ENCODE data around the gene KRTAP10-4. TPM values are rescaled to one million over a fixed set of nuclear protein-coding genes. Genes with fewer than 3 reads are reported as not detected.

The KRTAP10-4 gene
- total and polyA plus RNA-seq, 2 donors (not counting 3 experiments of a cell fraction or from before 2014, with no cell fraction given): not detected

GRCh38 chr21:44618504-44618903, 45.0 kb downstream of the KRTAP10-4 start:
- DNase-seq (ENCODE audit: low read depth, low spot score): peak; percentile 7
- no peak overlapping the region for H2AFZ ChIP-seq (ENCODE audit: low read depth, low read length)
- no peak overlapping the region for H3K27ac ChIP-seq (ENCODE audit: insufficient read depth, low read depth, low read length)
- CTCF ChIA-PET: interaction anchor here (0.7 to 4.2 kb wide), 6 partner anchors 9 to 181 kb away, joined by 3 to 28 read pairs (median 4); no protein-coding TSS in a partner anchor
- H3K9ac ChIP-seq (replicated peaks; ENCODE audit: extremely low read depth, insufficient read depth, low read length): no peak overlapping the region
- dilution Hi-C loops (cut with MboI; ENCODE audit: extremely low pct_ligation_motif_present, low sequenced_read_pairs): no loop called here
- FAIRE-seq: peak; percentile 61
- H3K36me3 ChIP-seq (ENCODE audit: control insufficient read depth in 2 of 2, extremely low read depth in 1 of 2, insufficient read depth in 2 of 2, low read length in 2 of 2): no peaks in the 10 kb centered on the region
- no peaks in the 10 kb centered on the region for H3K9me3 ChIP-seq (replicated peaks; ENCODE audit: control insufficient read depth, insufficient read depth, low read length)
- POLR2A ChIA-PET: no interaction called here
- H3K27me3 ChIP-seq (ENCODE audit: control insufficient read depth in 2 of 2, insufficient read depth in 2 of 2, low read length in 2 of 2): no peaks in the 10 kb centered on the region
- H3K9me1 ChIP-seq (replicated peaks; ENCODE audit: control insufficient read depth, extremely low read depth, insufficient read depth, low read length): no peaks in the 10 kb centered on the region
- H3K4me1 ChIP-seq (ENCODE audit: control insufficient read depth, extremely low read depth, insufficient read depth, low read length): no peaks in the 10 kb centered on the region
- H4K20me1 ChIP-seq (replicated peaks; ENCODE audit: control insufficient read depth, extremely low read depth, insufficient read depth, low read length): no peaks in the 10 kb centered on the region
- no peak overlapping the region for H3K4me2 ChIP-seq (ENCODE audit: insufficient read depth, low read length)
- TF ChIP-seq POLR2AphosphoS5 (IDR thresholded peaks at IDR 0.05; ENCODE audit: insufficient read depth, low read depth, low read length) (no peak), MYC (IDR thresholded peaks at IDR 0.05; ENCODE audit: low read depth, low read length) (no peak), JUN (IDR thresholded peaks at IDR 0.05; ENCODE audit: borderline replicate concordance, insufficient read depth, insufficient read length, low read depth) (no peak), CTCF (IDR thresholded peaks at IDR 0.05; ENCODE audit: extremely low read depth in 1 of 2, insufficient read depth in 1 of 2, low read depth in 1 of 2, low read length in 2 of 2) (peak in 1 of 2 donors; percentile 27)
- H3K79me2 ChIP-seq (ENCODE audit: control insufficient read depth, insufficient read depth, low read length): no peaks in the 10 kb centered on the region
- no TSS peak for BruUV-seq (replicated peaks)
- no peak overlapping the region for H3K4me3 ChIP-seq (replicated peaks in 1 of 3; ENCODE audit: insufficient read depth in 1 of 3, low read depth in 1 of 3, low read length in 3 of 3)
- intact Hi-C loops (cut with micrococcal nuclease): no loop called here

- Histone ChIP-seq H3K9me3 (replicated peaks; ENCODE audit: control insufficient read depth, insufficient read depth, low read length) (no peaks in the 10 kb centered on the region), H3K27ac (ENCODE audit: insufficient read depth, low read depth, low read length) (no peak overlapping the region), H3K36me3 (ENCODE audit: control insufficient read depth in 2 of 2, extremely low read depth in 1 of 2, insufficient read depth in 2 of 2, low read length in 2 of 2) (no peaks in the 10 kb centered on the region), H3K4me2 (ENCODE audit: insufficient read depth, low read length) (no peak overlapping the region), H2AFZ (ENCODE audit: low read depth, low read length) (no peak overlapping the region), H4K20me1 (replicated peaks; ENCODE audit: control insufficient read depth, extremely low read depth, insufficient read depth, low read length) (no peaks in the 10 kb centered on the region), H3K4me1 (ENCODE audit: control insufficient read depth, extremely low read depth, insufficient read depth, low read length) (no peaks in the 10 kb centered on the region), H3K27me3 (ENCODE audit: control insufficient read depth in 2 of 2, insufficient read depth in 2 of 2, low read length in 2 of 2) (no peaks in the 10 kb centered on the region), H3K9ac (replicated peaks; ENCODE audit: extremely low read depth, insufficient read depth, low read length) (no peak overlapping the region), H3K4me3 (replicated peaks in 1 of 3; ENCODE audit: insufficient read depth in 1 of 3, low read depth in 1 of 3, low read length in 3 of 3) (no peak overlapping the region), H3K79me2 (ENCODE audit: control insufficient read depth, insufficient read depth, low read length) (no peaks in the 10 kb centered on the region), H3K9me1 (replicated peaks; ENCODE audit: control insufficient read depth, extremely low read depth, insufficient read depth, low read length) (no peaks in the 10 kb centered on the region)
- no peak for TF ChIP-seq POLR2A (IDR thresholded peaks at IDR 0.05; ENCODE audit: low read depth, low read length)
- TF ChIP-seq MYC (IDR thresholded peaks at IDR 0.05; ENCODE audit: low read depth, low read length): no peak
- TF ChIP-seq CTCF (IDR thresholded peaks at IDR 0.05; ENCODE audit: extremely low read depth in 1 of 2, insufficient read depth in 1 of 2, low read depth in 1 of 2, low read length in 2 of 2): no peak
- no peak for TF ChIP-seq EZH2 (IDR thresholded peaks at IDR 0.05; ENCODE audit: borderline replicate concordance, low read depth, low read length, severe bottlenecking)
- TF ChIP-seq POLR2AphosphoS5 (IDR thresholded peaks at IDR 0.05; ENCODE audit: insufficient read depth, low read depth, low read length): no peak
- no peak for TF ChIP-seq JUN (IDR thresholded peaks at IDR 0.05; ENCODE audit: borderline replicate concordance, insufficient read depth, insufficient read length, low read depth)
- TF ChIP-seq MAX (IDR thresholded peaks at IDR 0.05; ENCODE audit: insufficient read depth, insufficient read length): no peak
- no peak for TF ChIP-seq FOS (IDR thresholded peaks at IDR 0.05; ENCODE audit: borderline replicate concordance, insufficient read depth, low read length)
- TF ChIP-seq GATA2 (IDR thresholded peaks at IDR 0.05; ENCODE audit: insufficient read depth, insufficient read length, low read depth, low read length): no peak
- dilution Hi-C loops (cut with MboI; ENCODE audit: extremely low pct_ligation_motif_present, low sequenced_read_pairs) (no loop called here), intact Hi-C loops (cut with micrococcal nuclease) (no loop called here)
- BruUV-seq (replicated peaks): no TSS peak
- DNase-seq (ENCODE audit: low read depth, low spot score): no peak
- ChIA-PET POLR2A (no interaction called here), CTCF (interaction anchor here (0.8 to 4.2 kb wide), 5 partner anchors 10 to 181 kb away, joined by 3 to 28 read pairs (median 5); no protein-coding TSS in a partner anchor)
- no peak for FAIRE-seq
These were observed 45.4 kb downstream of the KRTAP10-4 start for GRCh38 chr21:44618909-44619308.

All from endothelial cell of umbilical vein (primary cell).